NCI-H460 (cell line): ENCODE results near the gene EIF2S3. TPM values are rescaled to one million over a fixed set of nuclear protein-coding genes. Genes with fewer than 3 reads are reported as not detected.
A peak's percentile ranks its signal among the peaks of the same experiment; 100 is the strongest.
"Not testable (repeated sequence)": the region's sequence is repeated elsewhere in the genome, so short reads cannot be mapped to it uniquely, and the experiment has no call there.

ENCODE experiments used
- DNase-seq: peaks from one replicate; pipeline ENCODE4 v3.0.0-alpha.2; 2016; ENCODE audit warnings: low read depth; ENCODE audit errors: extremely low read depth
- total RNA-seq: library from RNA; depleted of rRNA; stranded (reverse); fragments of >200 nt; shearing (Covaris generic); gene quantifications from 2 replicates; pipeline ENCODE4 v1.2.3, GENCODE V29; 2014

Gene EIF2S3
- total RNA-seq, 1 experiment from 2014 or later = 592 TPM

GRCh38 chrX:24046060-24046459, 8.7 kb upstream of the EIF2S3 start:
- not testable (repeated sequence) for DNase-seq

GRCh38 chrX:24049643-24050042, 5.1 kb upstream of the EIF2S3 start:
- not testable (repeated sequence) for DNase-seq

GRCh38 chrX:24050522-24051318, 4.0 kb upstream of the EIF2S3 start:
- DNase-seq = not testable (repeated sequence)

- DNase-seq = no peak
Observed at GRCh38 chrX:24055043-24055356, 244 bp downstream of the EIF2S3 start.

GRCh38 chrX:24063488-24063887, 8.7 kb downstream of the EIF2S3 start:
- DNase-seq = no peak

- DNase-seq = no peak
Observed at GRCh38 chrX:24069877-24070276, 15.1 kb downstream of the EIF2S3 start.

GRCh38 chrX:24079411-24079810, 24.7 kb downstream of the EIF2S3 start:
- DNase-seq = no peak

- DNase-seq = not testable (repeated sequence)
Observed at GRCh38 chrX:24080245-24080644, 25.5 kb downstream of the EIF2S3 start.

GRCh38 chrX:24080704-24081103, 25.9 kb downstream of the EIF2S3 start:
- DNase-seq = no peak

GRCh38 chrX:24081661-24082154, 27.0 kb downstream of the EIF2S3 start:
- DNase-seq = peak; percentile 73

GRCh38 chrX:24082447-24082846, 27.7 kb downstream of the EIF2S3 start:
- DNase-seq = no peak

- no peak for DNase-seq
Observed at GRCh38 chrX:24085101-24085500, 30.3 kb downstream of the EIF2S3 start.

- DNase-seq = no peak
Observed at GRCh38 chrX:24090300-24091200, 35.8 kb downstream of the EIF2S3 start.

GRCh38 chrX:24093746-24094145, 39.0 kb downstream of the EIF2S3 start:
- no peak for DNase-seq

- no peak for DNase-seq
Observed at GRCh38 chrX:24097741-24098260, 43.0 kb downstream of the EIF2S3 start.

GRCh38 chrX:24098932-24099331, 44.2 kb downstream of the EIF2S3 start:
- DNase-seq = no peak

GRCh38 chrX:24099394-24099793, 44.6 kb downstream of the EIF2S3 start:
- no peak for DNase-seq

GRCh38 chrX:24100713-24101112, 46.0 kb downstream of the EIF2S3 start:
- DNase-seq = no peak

GRCh38 chrX:24110069-24110468, 55.3 kb downstream of the EIF2S3 start:
- DNase-seq = no peak

- no peak for DNase-seq
Observed at GRCh38 chrX:24113181-24113580, 58.4 kb downstream of the EIF2S3 start.

- DNase-seq = peak; percentile 11
Observed at GRCh38 chrX:24117258-24117657, 62.5 kb downstream of the EIF2S3 start.
